Right lobe of liver (tissue), 4 donors: ENCODE results near the gene DYNC2I2.

Source experiments
- CTCF ChIP-seq, 4 donors: fragments of 200-600 bp in 3 of 4; fragments of 450-650 bp in 1 of 4; IDR thresholded peaks; one replicate each; pipeline versions ENCODE4 v1.5.1 to v1.8.0; 2016 to 2022; ENCODE audit warnings: antibody characterized with exemption in 4 of 4, mild to moderate bottlenecking in 2 of 4
- POLR2A ChIP-seq: fragments of 450-650 bp; IDR thresholded peaks from one replicate; pipeline ENCODE4 v1.6.1; 2017; ENCODE audit warnings: antibody characterized with exemption, mild to moderate bottlenecking
- donor health status: DM: no; HTN: no; CAD: no.
- donor health status: DM: no; HTN: no; CAD: no.
- donor health status: DM: no; HTN: yes; CAD: no.

GRCh38 chr9:128685636-128686489, 29.2 kb upstream of the DYNC2I2 start:
- TF ChIP-seq CTCF (IDR thresholded peaks at IDR 0.05) (no peak), POLR2A (no peak)
